Smooth muscle cell of the brain vasculature (primary cell): ENCODE measurements around the gene NECAB2.

ENCODE experiments used
- DNase-seq: peaks from one replicate; pipeline ENCODE4 v3.0.0-alpha.2; 2012; ENCODE audit warnings: low read depth, low spot score

NECAB2 gene

DNA sequence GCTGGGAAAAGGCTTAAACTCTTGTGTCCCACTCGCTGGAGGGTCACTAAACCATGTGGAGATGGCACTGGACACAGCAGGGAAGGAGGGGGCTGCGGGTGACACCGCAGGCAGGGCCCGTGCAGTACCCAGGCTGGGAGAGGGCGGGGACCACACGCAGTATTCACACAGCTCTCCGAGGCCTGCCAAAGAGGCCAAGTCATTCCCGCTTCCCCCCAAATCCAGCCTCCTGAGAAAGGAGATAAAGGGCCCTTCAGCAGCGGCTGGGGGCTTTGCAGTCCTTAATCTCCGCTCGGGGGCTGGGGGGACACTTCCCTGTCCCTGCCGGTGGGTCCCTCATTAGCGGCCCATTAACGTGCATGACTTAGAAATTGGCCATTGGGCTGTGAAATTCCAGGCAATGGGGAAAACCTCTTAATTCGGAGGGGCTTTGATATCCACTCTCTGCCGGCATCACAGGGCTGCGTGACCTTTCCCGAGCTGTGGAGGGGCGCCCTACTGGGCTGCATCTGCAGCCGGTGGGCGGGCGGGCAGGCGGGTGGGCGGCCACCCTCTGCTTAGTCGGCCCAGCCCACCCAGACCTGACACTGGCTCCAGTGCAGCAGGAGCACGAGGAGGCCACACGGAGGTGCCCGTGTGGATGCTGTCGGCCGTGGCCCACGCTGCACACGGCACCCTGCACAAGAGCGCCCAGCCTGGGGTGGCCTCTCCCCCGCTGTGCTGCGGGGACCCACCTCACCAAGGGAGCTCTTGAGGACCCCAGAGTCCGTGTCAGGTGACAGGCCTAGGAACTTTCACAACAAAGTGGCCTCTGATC lies 77.2 kb downstream of the NECAB2 start:
- DNase-seq, result no peak

DNA sequence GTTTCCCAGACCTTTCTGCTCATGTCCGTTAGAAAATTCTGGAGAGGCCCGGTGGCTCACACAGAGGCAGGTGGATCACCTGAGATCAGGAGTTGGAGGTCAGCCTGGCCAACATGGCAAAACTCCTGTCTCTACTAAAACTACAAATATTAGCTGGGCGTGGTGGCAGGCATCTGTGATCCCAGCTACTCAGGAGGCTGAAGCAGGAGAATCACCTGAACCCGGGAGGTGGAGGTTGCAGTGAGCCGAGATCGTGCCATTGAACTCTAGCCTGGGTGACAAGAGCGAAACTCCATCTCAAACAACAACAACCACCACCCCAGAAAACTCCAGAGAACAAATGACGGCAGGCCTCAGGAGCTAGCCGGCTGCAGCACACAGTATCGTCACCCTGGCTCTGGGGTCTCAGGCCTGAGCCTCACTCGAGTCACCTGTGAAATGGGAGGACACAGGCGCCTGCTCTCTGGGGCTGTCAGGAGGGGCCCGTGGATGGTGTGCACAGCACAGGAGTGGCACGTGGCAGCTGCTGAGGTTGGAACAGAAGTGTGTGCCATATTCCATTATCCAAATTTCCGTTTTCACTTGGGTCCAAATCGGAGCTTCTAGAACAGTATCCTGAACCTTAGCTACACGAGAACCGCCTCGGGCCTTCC lies 77.9 kb downstream of the NECAB2 start:
- DNase-seq, result no peak

DNA sequence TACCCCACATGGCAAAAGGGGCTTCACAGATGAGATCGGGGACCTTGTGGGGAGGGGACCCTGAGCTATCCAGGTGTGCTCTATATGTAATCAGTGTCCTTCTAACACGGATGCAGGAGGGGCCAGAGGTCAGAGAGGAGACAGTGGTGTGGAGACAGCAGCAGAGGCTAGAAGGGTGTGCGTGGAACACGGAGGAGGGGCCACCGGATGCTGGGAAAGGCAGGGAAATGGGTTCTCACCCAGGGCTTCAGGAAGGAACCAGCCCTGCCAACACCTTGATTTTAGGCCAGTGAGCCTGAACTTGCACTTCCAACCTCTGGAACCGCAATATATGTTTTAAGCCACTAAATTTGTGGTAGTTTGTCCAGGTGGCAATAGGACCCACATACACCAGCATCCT lies 79.2 kb downstream of the NECAB2 start:
- DNase-seq, result no peak

DNA sequence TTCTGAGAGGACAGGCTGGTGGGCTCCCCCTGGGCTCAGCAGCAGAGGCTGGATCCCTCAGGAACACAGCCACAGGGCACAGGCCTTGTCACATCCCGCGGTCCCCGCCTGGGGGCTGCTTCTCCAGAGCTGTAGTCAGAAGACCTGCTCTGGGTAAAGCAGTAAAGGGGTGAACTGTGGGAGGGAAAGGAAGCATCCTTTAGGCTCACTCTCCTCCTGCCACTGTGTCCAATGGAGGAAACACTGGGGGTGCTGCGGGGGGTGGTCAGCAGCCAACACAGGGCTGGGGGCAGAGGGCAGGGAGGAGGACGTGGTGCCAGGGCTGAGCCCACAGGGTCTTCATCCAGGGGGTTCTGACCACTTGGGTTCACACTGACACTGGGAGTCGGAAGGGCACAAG lies 79.6 kb downstream of the NECAB2 start:
- no peak for DNase-seq

DNA sequence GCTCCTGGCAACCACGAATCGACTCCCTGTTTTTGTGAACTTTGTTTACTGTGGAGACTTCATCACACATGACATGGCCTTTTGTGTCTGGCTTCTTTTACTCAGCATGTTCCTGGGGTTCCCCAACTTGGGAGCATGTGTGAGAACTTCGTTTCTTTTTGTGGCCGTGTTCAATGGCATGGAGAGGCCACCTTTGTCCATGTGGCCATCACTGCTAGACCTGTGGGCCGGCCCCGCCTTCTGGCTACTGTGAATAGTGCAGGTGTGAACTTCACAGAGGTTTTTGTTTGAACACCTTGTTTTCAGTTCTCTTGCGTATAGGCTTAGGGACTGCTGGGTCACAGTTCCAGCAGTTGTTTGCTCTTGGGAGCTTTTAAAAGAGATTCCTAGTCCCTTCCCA lies 80.2 kb downstream of the NECAB2 start:
- no peak for DNase-seq

DNA sequence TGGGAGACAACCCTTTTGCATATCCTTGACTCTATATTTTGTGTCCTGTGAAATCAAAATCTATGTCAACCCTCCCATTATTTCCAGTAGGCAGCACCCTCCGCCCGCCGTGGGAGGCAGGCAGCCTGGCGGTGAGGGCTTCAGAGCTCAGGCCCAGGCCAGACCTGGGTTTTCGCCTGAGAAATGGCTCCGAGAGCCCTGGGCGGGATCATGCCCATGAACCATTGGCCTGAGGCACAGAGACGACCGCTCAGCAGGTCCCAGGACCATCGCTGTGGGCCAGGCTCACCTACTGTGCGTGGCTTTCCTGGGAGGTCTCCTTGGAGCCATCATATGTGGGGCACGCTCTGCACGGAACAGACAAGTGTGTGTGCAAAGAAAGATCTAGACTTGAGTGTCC lies 80.8 kb downstream of the NECAB2 start:
- DNase-seq, result no peak

DNA sequence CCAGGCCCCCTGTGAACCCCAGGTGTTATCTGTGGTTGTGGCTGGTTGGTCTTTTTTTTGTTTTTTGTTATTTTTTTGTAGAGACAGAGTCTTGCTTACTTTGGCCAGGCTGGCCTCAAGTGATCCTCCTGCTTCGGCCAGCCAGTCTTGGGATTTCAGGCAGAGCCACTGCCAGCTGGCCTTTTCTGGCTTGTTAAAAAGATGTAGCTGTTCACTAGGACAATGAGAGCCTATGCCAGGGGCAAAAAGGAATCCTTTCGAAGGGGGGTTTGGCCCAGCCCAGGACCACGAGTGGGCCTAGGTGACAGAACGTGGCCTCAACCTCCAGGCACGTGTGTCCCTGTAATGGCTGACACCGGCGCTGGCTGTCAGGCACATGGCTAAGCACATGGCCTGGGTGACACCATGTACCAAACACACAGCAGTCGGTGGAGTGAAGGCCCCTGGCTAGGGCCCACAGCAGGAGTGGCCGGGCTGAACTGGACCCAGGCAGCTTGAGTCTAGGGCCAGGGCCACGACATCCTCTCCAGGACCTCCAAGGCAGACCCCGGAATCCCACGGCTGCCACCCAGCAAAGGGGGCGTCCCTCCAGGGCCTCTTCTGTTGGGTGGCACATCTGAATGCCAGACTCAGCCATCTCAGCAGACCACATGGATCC lies 81.5 kb downstream of the NECAB2 start:
- no peak for DNase-seq

DNA sequence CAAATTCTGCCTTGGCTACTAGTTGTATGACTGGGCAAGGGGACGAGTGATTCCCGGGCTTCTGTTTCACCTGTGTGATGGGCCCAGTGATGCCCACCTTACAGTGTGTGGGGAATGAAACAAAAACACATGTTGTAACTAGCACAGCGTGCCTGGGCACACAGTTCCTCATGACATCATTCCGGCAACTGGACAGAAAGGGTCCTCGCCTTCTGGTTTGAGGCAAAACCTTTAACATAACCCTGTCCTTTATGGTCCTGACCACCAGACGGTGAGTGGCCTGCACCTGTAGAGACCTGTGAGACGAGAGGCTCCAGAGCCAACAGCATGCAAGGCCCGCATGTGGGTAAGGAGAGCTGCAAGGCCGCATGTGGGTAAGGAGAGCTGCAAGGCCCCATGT lies 82.3 kb downstream of the NECAB2 start:
- no peak for DNase-seq

DNA sequence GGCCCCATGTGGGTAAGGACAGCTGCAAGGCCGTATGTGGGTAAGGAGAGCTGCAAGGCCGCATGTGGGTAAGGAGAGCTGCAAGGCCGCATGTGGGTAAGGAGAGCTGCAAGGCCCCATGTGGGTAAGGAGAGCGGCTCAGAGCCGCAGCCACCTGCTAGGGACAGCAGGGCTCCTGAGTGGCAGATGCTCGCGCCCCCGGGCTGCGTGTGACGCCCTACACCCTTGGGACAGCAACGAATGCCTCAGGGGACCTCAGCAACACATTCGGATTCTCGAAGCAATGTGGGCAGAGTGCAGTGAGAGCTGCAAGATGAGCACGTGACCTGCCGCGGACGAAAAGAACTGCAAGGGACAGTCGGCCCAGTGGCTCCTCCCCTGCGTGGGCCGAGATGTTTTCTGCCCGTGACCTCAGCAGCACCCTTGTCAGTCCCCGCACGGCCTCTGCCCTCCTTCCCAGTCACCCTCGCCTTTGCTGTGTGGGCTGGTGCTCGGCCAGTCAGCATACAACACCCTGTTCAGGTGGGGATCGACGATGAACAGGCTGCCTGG lies 84.1 kb downstream of the NECAB2 start:
- no peak for DNase-seq
